RWPE2 (cell line): ENCODE measurements around the gene DDX47.
A peak's percentile ranks its signal among the peaks of the same experiment; 100 is the strongest.

Experiments used
- ATAC-seq: fragments of 200-7000 bp; cut with Tn5 transposase; 3 replicates; pipeline ENCODE4 v1.9.1; 2021; ENCODE audit warnings: low read depth
- DNase-seq: peaks from one replicate; pipeline ENCODE4 v3.0.0-alpha.2; 2020; ENCODE audit warnings: low spot score
- H3K27ac ChIP-seq: fragments of 450-650 bp; 2 replicates; pipeline ENCODE4 v1.5.1; 2017; ENCODE audit warnings: mild to moderate bottlenecking; ENCODE audit not compliant: poor library complexity, severe bottlenecking
- H3K27me3 ChIP-seq: fragments of 250-450 bp; sonication (Bioruptor Pico); 2 replicates; pipeline ENCODE4 v1.5.1; 2021; ENCODE audit warnings: mild to moderate bottlenecking, moderate library complexity; ENCODE audit not compliant: insufficient read depth, poor library complexity, severe bottlenecking
- H3K36me3 ChIP-seq: fragments of 250-450 bp; sonication (Bioruptor Pico); 2 replicates; pipeline ENCODE4 v1.5.1; 2020; ENCODE audit warnings: low read depth, mild to moderate bottlenecking, moderate library complexity
- H3K4me1 ChIP-seq: fragments of 250-450 bp; sonication (Bioruptor Pico); 2 replicates; pipeline ENCODE4 v1.5.1; 2021; ENCODE audit warnings: mild to moderate bottlenecking, moderate library complexity; ENCODE audit not compliant: insufficient read depth, poor library complexity, severe bottlenecking
- H3K4me3 ChIP-seq: fragments of 250-450 bp; sonication (Bioruptor Pico); 2 replicates; pipeline ENCODE4 v1.5.1; 2021; ENCODE audit warnings: mild to moderate bottlenecking, moderate library complexity; ENCODE audit not compliant: severe bottlenecking
- H3K9me3 ChIP-seq: fragments of 250-450 bp; sonication (Bioruptor Pico); 2 replicates; pipeline ENCODE4 v1.5.1; 2021; ENCODE audit warnings: mild to moderate bottlenecking, moderate library complexity; ENCODE audit not compliant: severe bottlenecking
- TF ChIP-seq, protein P1 (sequence below): fragments of 450-650 bp; IDR thresholded peaks from one replicate; pipeline ENCODE4 v1.5.1; 2017; ENCODE audit warnings: mild to moderate bottlenecking, moderate library complexity; ENCODE audit not compliant: poor library complexity, severe bottlenecking

The DDX47 gene

DNA sequence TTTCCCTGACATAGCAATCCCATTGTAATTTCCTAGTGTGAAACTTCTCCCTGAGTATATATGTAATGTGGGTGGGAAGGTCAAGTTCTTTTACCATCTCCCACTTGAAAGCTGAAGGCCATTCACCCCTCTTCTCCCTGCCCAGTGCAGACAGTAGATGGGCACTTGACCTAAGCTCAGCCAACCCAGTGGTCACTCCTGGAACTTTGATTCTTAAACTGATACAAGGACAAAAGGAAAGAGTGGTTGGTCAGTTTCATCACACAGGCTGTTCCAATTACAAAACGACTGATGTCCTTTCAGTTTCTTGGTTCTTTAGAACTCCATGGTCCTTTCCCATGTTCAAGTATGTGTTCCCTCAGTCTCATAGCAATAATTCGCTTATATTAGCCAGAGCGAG, 36.1 kb upstream of the DDX47 start:
- ATAC-seq (no peak), DNase-seq (no peak)
- no peaks in the 10 kb centered on the region for H3K27me3 ChIP-seq
- H3K4me3 ChIP-seq, result no peak overlapping the region
- TF ChIP-seq, protein P1, sequence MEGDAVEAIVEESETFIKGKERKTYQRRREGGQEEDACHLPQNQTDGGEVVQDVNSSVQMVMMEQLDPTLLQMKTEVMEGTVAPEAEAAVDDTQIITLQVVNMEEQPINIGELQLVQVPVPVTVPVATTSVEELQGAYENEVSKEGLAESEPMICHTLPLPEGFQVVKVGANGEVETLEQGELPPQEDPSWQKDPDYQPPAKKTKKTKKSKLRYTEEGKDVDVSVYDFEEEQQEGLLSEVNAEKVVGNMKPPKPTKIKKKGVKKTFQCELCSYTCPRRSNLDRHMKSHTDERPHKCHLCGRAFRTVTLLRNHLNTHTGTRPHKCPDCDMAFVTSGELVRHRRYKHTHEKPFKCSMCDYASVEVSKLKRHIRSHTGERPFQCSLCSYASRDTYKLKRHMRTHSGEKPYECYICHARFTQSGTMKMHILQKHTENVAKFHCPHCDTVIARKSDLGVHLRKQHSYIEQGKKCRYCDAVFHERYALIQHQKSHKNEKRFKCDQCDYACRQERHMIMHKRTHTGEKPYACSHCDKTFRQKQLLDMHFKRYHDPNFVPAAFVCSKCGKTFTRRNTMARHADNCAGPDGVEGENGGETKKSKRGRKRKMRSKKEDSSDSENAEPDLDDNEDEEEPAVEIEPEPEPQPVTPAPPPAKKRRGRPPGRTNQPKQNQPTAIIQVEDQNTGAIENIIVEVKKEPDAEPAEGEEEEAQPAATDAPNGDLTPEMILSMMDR, result no peak
- H3K27ac ChIP-seq, result no peak overlapping the region
- H3K4me1 ChIP-seq, result peaks cover 3% of the 10 kb centered on the region
- H3K9me3 ChIP-seq, result no peaks in the 10 kb centered on the region
- H3K36me3 ChIP-seq, result no peaks in the 10 kb centered on the region

DNA sequence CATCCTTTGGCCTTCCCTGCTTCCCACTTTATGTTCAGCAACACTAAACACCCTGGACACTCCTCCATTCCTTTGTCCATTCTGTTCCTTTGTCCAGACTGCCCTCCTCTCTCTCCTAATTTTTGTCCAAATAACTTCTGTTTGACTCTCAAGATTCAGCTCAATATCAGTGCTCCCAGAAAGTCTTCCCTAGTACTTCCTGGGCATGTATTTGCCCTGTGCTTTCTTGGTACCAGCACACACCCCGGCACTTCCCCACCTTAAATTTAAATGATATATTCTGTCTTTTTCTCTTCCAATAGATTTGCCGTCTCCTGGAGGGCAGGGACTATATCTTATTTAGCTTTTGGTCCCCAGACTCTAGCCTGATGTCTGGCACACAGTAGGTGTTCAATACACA, 34.1 kb upstream of the DDX47 start:
- no peak for DNase-seq
- no peak overlapping the region for H3K4me3 ChIP-seq
- H3K9me3 ChIP-seq, result no peaks in the 10 kb centered on the region
- H3K4me1 ChIP-seq, result peaks cover 3% of the 10 kb centered on the region
- TF ChIP-seq, protein P1, result no peak
- H3K36me3 ChIP-seq, result no peaks in the 10 kb centered on the region
- H3K27ac ChIP-seq, result no peak overlapping the region
- H3K27me3 ChIP-seq, result no peaks in the 10 kb centered on the region
- no peak for ATAC-seq

DNA sequence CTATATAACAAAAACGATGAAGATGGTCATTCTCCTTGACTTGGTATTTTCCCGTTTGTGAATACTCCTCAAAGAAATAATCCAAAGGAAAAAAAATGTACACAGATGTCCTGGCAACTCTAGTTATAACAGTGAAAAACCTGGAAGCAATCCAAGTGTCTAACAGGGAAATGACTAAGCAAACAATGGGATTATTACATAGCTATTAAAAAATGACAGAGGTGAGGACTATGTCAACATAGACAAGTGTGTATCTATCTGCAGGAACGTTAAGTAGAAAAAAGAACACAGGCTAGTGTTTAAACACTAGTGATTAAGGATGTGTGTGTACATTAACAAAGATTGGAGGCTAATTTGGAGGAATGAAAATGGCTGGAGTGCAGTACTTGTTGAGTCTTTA, 33.6 kb upstream of the DDX47 start:
- TF ChIP-seq, protein P1, result no peak
- Histone ChIP-seq H3K4me3 (no peak overlapping the region), H3K27ac (no peak overlapping the region), H3K9me3 (no peaks in the 10 kb centered on the region), H3K36me3 (no peaks in the 10 kb centered on the region), H3K27me3 (no peaks in the 10 kb centered on the region), H3K4me1 (peaks cover 3% of the 10 kb centered on the region)
- ATAC-seq (peak; percentile 86), DNase-seq (no peak)

DNA sequence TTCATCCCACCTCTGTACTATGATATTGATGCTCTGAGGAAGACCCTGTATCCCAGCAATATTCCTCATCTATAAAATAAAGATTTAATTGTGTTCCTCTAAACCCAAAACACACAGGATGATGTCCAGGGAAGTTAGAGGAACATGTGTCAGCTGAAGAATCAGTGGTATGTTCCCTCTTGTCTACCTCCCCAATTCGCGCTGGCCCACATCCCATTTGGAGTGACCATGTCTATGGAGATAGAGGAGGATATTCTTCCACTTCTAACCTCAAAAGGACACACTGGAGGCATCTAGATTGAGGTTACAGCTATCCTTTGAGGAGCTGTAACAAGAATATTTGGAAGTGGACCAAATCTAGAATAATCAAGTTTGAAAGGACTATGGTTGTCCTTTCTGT, 29.0 kb upstream of the DDX47 start:
- no peak for DNase-seq
- H3K4me3 ChIP-seq, result no peak overlapping the region
- TF ChIP-seq, protein P1, result no peak
- H3K9me3 ChIP-seq, result no peaks in the 10 kb centered on the region
- no peaks in the 10 kb centered on the region for H3K36me3 ChIP-seq
- H3K27me3 ChIP-seq, result no peaks in the 10 kb centered on the region
- H3K27ac ChIP-seq, result no peak overlapping the region
- H3K4me1 ChIP-seq, result peaks cover 9% of the 10 kb centered on the region
- no peak for ATAC-seq

DNA sequence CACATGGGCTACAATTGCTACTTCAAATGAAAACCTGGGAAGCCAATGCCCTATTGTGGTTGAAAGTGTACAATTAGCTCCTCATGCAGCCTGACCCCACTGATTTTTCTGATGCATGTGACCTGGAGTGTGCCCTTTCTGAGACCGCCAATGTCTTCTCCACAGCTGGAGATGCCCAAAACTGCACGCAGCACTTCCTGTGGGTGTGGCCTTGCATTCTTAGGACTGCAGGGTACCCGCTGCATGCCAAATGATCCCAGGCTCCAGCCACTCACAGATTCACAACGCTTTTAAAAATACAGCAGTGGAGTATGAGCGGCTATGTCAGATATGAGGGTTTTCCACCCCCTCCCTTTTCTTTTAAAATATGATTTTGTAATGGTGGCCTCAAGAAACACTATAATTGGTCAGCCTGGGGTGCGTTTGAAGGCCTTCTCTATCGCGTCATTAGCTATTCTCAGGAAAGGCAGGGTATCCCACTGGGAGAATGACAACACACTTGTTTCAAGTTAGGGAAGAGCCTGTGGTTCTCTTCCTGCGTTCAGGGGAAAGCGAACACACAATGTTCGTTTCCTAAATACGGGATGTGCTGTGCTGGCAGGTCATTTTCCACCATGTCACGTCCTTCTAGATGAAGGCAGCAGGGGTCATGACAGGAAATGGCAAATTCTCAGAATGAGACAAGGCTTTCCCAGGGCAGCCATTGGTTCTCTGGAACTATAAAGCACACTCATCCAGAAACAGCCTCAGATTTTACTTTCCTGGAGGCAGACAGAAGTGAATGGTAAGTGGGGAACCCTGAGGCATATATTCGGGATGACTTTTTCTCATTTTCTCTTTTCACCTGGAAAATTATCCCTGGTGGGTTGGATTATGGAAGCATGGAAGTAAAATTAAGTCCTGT, 28.0 kb upstream of the DDX47 start, which contains the start of gene APOLD1:
APOLD1 (plus strand) TSS at position 749 of the 904 bp plus-strand sequence; CDS start at position 782, 33 bp downstream.
- H3K36me3 ChIP-seq, result no peaks in the 10 kb centered on the region
- H3K4me1 ChIP-seq, result peaks cover 6% of the 10 kb centered on the region
- H3K27me3 ChIP-seq, result no peaks in the 10 kb centered on the region
- H3K4me3 ChIP-seq, result peak within 1 kb of the TSS; percentile 29
- no peak for ATAC-seq
- no peaks in the 10 kb centered on the region for H3K9me3 ChIP-seq
- TF ChIP-seq, protein P1, result no peak
- no peak for DNase-seq
- no peak within 1 kb of the TSS for H3K27ac ChIP-seq
